Stomach (tissue), 9 donors: ENCODE measurements around the gene EEF2K. TPM values are rescaled to one million over a fixed set of nuclear protein-coding genes. Genes with fewer than 3 reads are reported as not detected.

Experiments
- DNase-seq, 2 donors: peaks; one replicate each; pipeline versions ENCODE4 v3.0.0 to v3.0.0-alpha.2; 2013 to 2019
- H3K27ac ChIP-seq, 5 donors: fragments of 200-600 bp in 4 of 5; sonication (generic) in 4 of 5; one replicate each; pipeline ENCODE4 v1.5.1; 2013 to 2019; ENCODE audit warnings: mild to moderate bottlenecking in 1 of 5, moderate library complexity in 1 of 5
- H3K27me3 ChIP-seq, 3 donors: fragments of 200-600 bp; sonication (generic); one replicate each; pipeline ENCODE4 v1.5.1; 2017 to 2019; ENCODE audit warnings: mixed run types in 1 of 3
- H3K36me3 ChIP-seq, 4 donors: fragments of 200-600 bp; sonication (generic); 1 replicate in 3 of 4; 2 replicates in 1 of 4; pipeline ENCODE4 v1.5.1; 2016 to 2019
- H3K4me1 ChIP-seq, 4 donors: fragments of 200-600 bp; sonication (generic); one replicate each; pipeline ENCODE4 v1.5.1; 2016 to 2019
- H3K4me3 ChIP-seq, 4 donors: fragments of 200-600 bp; sonication (generic) in 3 of 4; one replicate each; pipeline ENCODE4 v1.5.1; 2016 to 2019; ENCODE audit warnings: mild to moderate bottlenecking in 1 of 4
- H3K9me3 ChIP-seq, 4 donors: fragments of 200-600 bp; sonication (generic); one replicate each; pipeline ENCODE4 v1.5.1; 2016 to 2019
- EP300 ChIP-seq: sonication (generic); formaldehyde crosslinking; IDR thresholded peaks from one replicate; pipeline ENCODE4 v1.6.1; 2017; ENCODE audit warnings: antibody characterized with exemption
- POLR2A ChIP-seq, 4 donors: fragments of 450-650 bp; IDR thresholded peaks; one replicate each; pipeline ENCODE4 v1.6.1; 2016; ENCODE audit warnings: antibody characterized with exemption in 4 of 4, control low read depth in 2 of 4, mild to moderate bottlenecking in 1 of 4, moderate library complexity in 1 of 4
- POLR2AphosphoS5 ChIP-seq, 3 donors: sonication (generic); formaldehyde crosslinking; IDR thresholded peaks; one replicate each; pipeline ENCODE4 v1.6.1; 2016; ENCODE audit warnings: antibody characterized with exemption in 3 of 3
- WGBS, 5 donors: extraction: QIAGEN DNeasy Blood & Tissue Kit in 3 of 5; methylation state at CpG; one replicate each; pipeline versions ENCODE4 v1.1.5 to v1.1.7; 2013 to 2018; 5-methylcytosine and 5-hydroxymethylcytosine counted together
- intact Hi-C: fragments of 100-400 bp; cut with DNase I; formaldehyde crosslinking; loops from one replicate; pipeline ENCODE4 v1.15.1; 2023; ENCODE audit warnings: low total_unique reads
- polyA plus RNA-seq, 3 donors: library from polyadenylated mRNA; stranded (reverse); fragments of 200-250 nt; gene quantifications; one replicate each; pipeline ENCODE4 v1.2.3, GENCODE V29; 2013
- total RNA-seq, 5 donors: library from RNA; depleted of rRNA; stranded (reverse); fragments of >200 nt; gene quantifications; one replicate each; pipeline versions ENCODE4 v1.1.0 to v1.2.3, GENCODE V29; 2014 to 2016
- TF ChIP-seq, protein P1 (sequence below), 7 experiments: fragments of 450-650 bp in 4 of 7; fragments of 200-600 bp in 3 of 7; sonication (generic) in 3 of 7; IDR thresholded peaks; one replicate each; pipeline ENCODE4 v1.5.1; 2016 to 2019; ENCODE audit warnings: antibody characterized with exemption in 7 of 7, control low read depth in 2 of 7, mild to moderate bottlenecking in 1 of 7
- donor health status: healthy with polysubstance abuse.
- donor health status: Bipolar disorder and iron deficiency.
- donor health status: healthy.

EEF2K gene
- total and polyA plus RNA-seq, 8 donors: 3.4 to 170 (median 27.1) TPM

DNA sequence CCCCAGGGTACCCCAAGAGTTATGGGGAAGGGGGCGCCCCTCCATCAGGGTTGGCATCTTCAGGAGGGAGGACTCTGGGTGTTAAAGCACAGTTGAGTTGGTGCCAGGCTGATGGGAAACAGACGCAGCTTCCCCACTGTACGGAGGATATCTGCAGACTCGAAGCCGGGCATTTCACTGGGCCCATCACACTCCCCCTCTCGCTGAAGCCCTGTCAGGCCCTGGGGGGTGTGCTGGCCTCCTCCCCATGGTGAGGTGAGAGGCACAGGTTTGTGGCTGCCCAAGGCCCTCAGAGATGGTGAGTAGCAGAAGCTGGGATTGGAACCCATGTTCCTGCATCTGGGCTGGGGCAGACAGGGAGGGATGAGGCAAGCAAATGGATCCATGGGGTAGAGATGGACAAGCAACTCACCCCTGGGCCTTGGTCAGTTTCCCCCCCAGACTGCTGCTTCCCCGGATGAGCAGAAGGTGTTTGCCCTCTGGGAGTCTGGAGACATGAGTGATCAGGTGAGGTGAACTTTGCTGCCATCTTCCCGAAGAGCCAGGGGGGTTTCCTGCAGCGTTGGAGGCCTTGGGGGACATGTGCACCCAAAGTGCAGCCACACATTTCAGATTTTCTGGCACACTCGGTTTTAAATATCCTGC is 122.1 kb downstream of the EEF2K start:
- Histone ChIP-seq H3K9me3 (no peaks in the 10 kb centered on the region), H3K4me1 (peaks cover 0 to 8% (median 7%) of the 10 kb centered on the region in 4 donors), H3K27me3 (no peaks in the 10 kb centered on the region), H3K36me3 (peaks cover 53 to 100% (median 91%) of the 10 kb centered on the region in 4 donors), H3K27ac (no peak overlapping the region), H3K4me3 (no peak overlapping the region)
- intact Hi-C loops: no loop called here
- 81 to 95% (median 91%) methylated on average over 9 to 10 of the region's 10 CpGs for WGBS, 5 donors
- DNase-seq: no peak
- TF ChIP-seq POLR2A (IDR thresholded peaks at IDR 0.05) (no peak), POLR2AphosphoS5 (IDR thresholded peaks at IDR 0.05) (no peak), EP300 (no peak)
- TF ChIP-seq, protein P1, sequence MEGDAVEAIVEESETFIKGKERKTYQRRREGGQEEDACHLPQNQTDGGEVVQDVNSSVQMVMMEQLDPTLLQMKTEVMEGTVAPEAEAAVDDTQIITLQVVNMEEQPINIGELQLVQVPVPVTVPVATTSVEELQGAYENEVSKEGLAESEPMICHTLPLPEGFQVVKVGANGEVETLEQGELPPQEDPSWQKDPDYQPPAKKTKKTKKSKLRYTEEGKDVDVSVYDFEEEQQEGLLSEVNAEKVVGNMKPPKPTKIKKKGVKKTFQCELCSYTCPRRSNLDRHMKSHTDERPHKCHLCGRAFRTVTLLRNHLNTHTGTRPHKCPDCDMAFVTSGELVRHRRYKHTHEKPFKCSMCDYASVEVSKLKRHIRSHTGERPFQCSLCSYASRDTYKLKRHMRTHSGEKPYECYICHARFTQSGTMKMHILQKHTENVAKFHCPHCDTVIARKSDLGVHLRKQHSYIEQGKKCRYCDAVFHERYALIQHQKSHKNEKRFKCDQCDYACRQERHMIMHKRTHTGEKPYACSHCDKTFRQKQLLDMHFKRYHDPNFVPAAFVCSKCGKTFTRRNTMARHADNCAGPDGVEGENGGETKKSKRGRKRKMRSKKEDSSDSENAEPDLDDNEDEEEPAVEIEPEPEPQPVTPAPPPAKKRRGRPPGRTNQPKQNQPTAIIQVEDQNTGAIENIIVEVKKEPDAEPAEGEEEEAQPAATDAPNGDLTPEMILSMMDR (IDR thresholded peaks at IDR 0.05): no peak

DNA sequence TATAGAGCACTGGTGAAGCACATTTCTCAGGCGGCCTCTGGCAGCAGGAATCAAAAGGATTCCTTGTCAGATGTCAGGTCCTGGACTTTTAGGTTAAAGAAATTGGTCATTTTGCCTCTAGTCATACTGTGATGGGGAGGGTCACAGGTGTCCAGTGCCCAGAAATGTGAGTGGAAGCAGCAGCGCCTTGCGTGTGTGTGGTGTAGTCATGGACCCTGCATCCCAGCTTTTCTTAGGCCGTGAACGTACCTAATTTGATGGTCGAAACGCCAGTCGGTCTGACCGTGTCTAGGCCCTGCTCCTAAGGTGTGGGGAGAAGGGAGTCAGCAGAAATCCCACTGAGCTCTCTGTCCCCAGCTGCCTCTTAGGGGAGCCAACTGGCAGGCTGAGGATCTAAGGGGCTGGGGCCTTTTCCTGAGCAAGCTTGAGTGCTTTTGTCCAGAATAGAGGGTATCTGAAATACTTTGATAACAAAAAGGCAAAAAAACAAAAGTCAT is 123.2 kb downstream of the EEF2K start:
- Histone ChIP-seq H3K27me3 (no peaks in the 10 kb centered on the region), H3K4me1 (peaks cover 0 to 8% (median 7%) of the 10 kb centered on the region in 4 donors), H3K36me3 (peaks cover 54 to 100% (median 91%) of the 10 kb centered on the region in 4 donors), H3K4me3 (no peak overlapping the region), H3K9me3 (no peaks in the 10 kb centered on the region), H3K27ac (no peak overlapping the region)
- WGBS, 5 donors: 88 to 98% (median 96%) methylated on average over 9 of the region's 9 CpGs
- TF ChIP-seq POLR2A (IDR thresholded peaks at IDR 0.05) (no peak), POLR2AphosphoS5 (IDR thresholded peaks at IDR 0.05) (no peak), EP300 (no peak)
- TF ChIP-seq, protein P1 (IDR thresholded peaks at IDR 0.05): no peak
- intact Hi-C loops: no loop called here
- no peak for DNase-seq

DNA sequence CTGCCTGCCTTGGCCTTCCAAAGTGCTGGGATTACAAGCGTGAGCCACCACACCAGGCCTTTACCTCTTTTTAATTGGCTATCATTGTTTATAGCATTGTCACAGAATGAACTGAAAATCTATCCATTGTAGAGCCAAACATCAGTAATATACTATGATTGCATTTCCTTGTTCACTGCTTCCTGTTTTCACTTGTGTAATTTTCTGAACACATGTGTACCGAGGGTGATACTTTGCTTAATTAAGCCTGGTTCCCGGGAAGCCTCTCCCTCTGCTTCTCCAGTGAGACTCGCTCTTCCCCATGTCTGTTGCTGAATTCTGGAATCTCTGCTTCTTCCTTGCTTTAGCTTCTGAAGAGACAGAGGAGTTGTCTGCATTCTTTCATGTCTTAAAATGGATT is 124.2 kb downstream of the EEF2K start:
- Histone ChIP-seq H3K36me3 (peaks cover 44 to 100% (median 91%) of the 10 kb centered on the region in 4 donors), H3K9me3 (no peaks in the 10 kb centered on the region), H3K27me3 (no peaks in the 10 kb centered on the region), H3K27ac (peak overlapping the region in 1 of 5 donors; percentile 52), H3K4me3 (no peak overlapping the region), H3K4me1 (peaks cover 0 to 8% (median 7%) of the 10 kb centered on the region in 4 donors)
- no peak for DNase-seq
- intact Hi-C loops: no loop called here
- WGBS, 5 donors: 41 to 63% (median 59%) methylated on average over 4 of the region's 4 CpGs
- TF ChIP-seq POLR2A (IDR thresholded peaks at IDR 0.05) (no peak), EP300 (no peak), POLR2AphosphoS5 (IDR thresholded peaks at IDR 0.05) (no peak)
- TF ChIP-seq, protein P1 (IDR thresholded peaks at IDR 0.05): no peak

DNA sequence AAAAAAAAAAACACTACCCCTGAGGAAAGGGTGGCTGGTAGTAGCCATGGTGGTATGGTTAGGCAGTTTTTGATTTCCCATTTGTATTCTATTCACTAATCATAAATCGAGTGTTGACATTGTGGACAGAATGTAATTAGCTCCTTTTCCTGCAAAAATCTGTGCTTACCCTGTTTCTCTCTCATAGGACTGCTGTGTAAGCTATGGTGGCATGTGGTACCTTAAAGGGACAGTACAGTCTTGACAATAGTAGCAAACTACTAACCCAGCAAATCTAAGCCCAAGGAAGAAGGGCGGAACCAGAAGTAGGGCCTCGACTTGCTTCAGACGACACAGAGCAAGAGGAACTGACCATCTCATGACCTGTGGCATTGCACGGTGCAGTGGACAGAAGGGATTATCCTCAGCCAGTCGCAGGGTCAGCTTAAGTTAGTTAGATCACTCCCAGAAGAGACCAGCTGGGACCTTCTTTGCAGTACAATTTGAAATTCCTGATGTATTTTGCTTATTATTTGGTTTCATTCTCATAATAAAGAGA is 127.4 kb downstream of the EEF2K start:
- H3K4me3 ChIP-seq: no peak overlapping the region
- peaks cover 22 to 85% (median 77%) of the 10 kb centered on the region in 4 donors for H3K36me3 ChIP-seq
- peaks cover 0 to 14% (median 6%) of the 10 kb centered on the region in 4 donors for H3K9me3 ChIP-seq
- intact Hi-C loops: no loop called here
- TF ChIP-seq POLR2AphosphoS5 (IDR thresholded peaks at IDR 0.05) (no peak), POLR2A (IDR thresholded peaks at IDR 0.05) (no peak), EP300 (no peak)
- TF ChIP-seq, protein P1 (IDR thresholded peaks at IDR 0.05): no peak
- peaks cover 0 to 8% (median 7%) of the 10 kb centered on the region in 4 donors for H3K4me1 ChIP-seq
- 68 to 86% (median 80%) methylated on average over 6 of the region's 6 CpGs for WGBS, 5 donors
- H3K27me3 ChIP-seq: no peaks in the 10 kb centered on the region
- DNase-seq: no peak
- H3K27ac ChIP-seq: no peak overlapping the region
